HepG2 (cell line): Measurements from ENCODE around the gene CHCHD6. TPM values are rescaled to one million over a fixed set of nuclear protein-coding genes. Genes with fewer than 3 reads are reported as not detected.

Experiments used
- ELF1 ChIP-seq: sonication (generic); formaldehyde crosslinking; IDR thresholded peaks from 2 replicates; pipeline ENCODE4 v1.4.0; 2020; ENCODE audit warnings: missing genetic modification reagents
- MED8 ChIP-seq: sonication (generic); formaldehyde crosslinking; IDR thresholded peaks from 2 replicates; pipeline ENCODE4 v1.8.1; 2023; ENCODE audit warnings: mild to moderate bottlenecking, missing genetic modification reagents; ENCODE audit not compliant: insufficient replicate concordance
- MTF1 ChIP-seq: sonication (generic); formaldehyde crosslinking; IDR thresholded peaks from 2 replicates; pipeline ENCODE4 v1.5.0; 2020; ENCODE audit warnings: missing genetic modification reagents
- MXD4 ChIP-seq: IDR thresholded peaks from 2 replicates; pipeline ENCODE4 v1.6.1; 2016; ENCODE audit warnings: mild to moderate bottlenecking, missing biosample characterization, missing genetic modification reagents
- MYC ChIP-seq: sonication (generic); formaldehyde crosslinking; IDR thresholded peaks from 2 replicates; pipeline ENCODE4 v1.9.0; 2021; ENCODE audit warnings: missing genetic modification reagents, borderline replicate concordance
- PRDM10 ChIP-seq: sonication (generic); formaldehyde crosslinking; IDR thresholded peaks from 2 replicates; pipeline ENCODE4 v1.4.0; 2020; ENCODE audit warnings: low read depth, missing genetic modification reagents
- RNF2 ChIP-seq: fragments of 450-650 bp; conservative IDR thresholded peaks from 2 replicates; pipeline ENCODE4 v1.6.1; 2016; ENCODE audit warnings: low read depth
- RORA ChIP-seq: sonication (generic); formaldehyde crosslinking; IDR thresholded peaks from 2 replicates; pipeline ENCODE4 v1.5.0; 2020; ENCODE audit warnings: mild to moderate bottlenecking, missing genetic modification reagents, moderate library complexity
- SAFB2 ChIP-seq: sonication (generic); formaldehyde crosslinking; IDR thresholded peaks from 2 replicates; pipeline ENCODE4 v1.5.1; 2020; ENCODE audit warnings: missing genetic modification reagents, low read depth, mild to moderate bottlenecking, borderline replicate concordance
- SRF ChIP-seq: IDR thresholded peaks from 2 replicates; pipeline ENCODE4 v1.6.1; 2011; ENCODE audit warnings: mild to moderate bottlenecking, low read depth, low read length, moderate library complexity
- SYNCRIP ChIP-seq: fragments of 200-400 bp; formaldehyde crosslinking; IDR thresholded peaks from 2 replicates; pipeline ENCODE4 v1.6.1; 2018; ENCODE audit warnings: mild to moderate bottlenecking, low read depth, low read length; ENCODE audit not compliant: insufficient read depth
- TGIF2 ChIP-seq: IDR thresholded peaks from 2 replicates; pipeline ENCODE4 v1.6.1; 2016; ENCODE audit warnings: control low read depth, missing compliant biosample characterization
- TP53 ChIP-seq: sonication (generic); formaldehyde crosslinking; conservative IDR thresholded peaks from 2 replicates; pipeline ENCODE4 v1.4.0; 2020; ENCODE audit warnings: missing genetic modification reagents
- ZFX ChIP-seq: sonication (generic); formaldehyde crosslinking; IDR thresholded peaks from 2 replicates; pipeline ENCODE4 v1.4.0; 2020; ENCODE audit warnings: mild to moderate bottlenecking, low read depth, missing genetic modification reagents, moderate library complexity
- ZIK1 ChIP-seq: sonication (generic); formaldehyde crosslinking; IDR thresholded peaks from 2 replicates; pipeline ENCODE4 v1.5.0; 2020; ENCODE audit warnings: mild to moderate bottlenecking, low read depth, missing genetic modification reagents, borderline replicate concordance
- ZNF383 ChIP-seq: sonication (generic); formaldehyde crosslinking; IDR thresholded peaks from 2 replicates; pipeline ENCODE4 v1.4.0; 2020; ENCODE audit warnings: missing genetic modification reagents, mild to moderate bottlenecking, borderline replicate concordance
- ZNF430 ChIP-seq: sonication (generic); formaldehyde crosslinking; IDR thresholded peaks from 2 replicates; pipeline ENCODE4 v1.9.0; 2021; ENCODE audit warnings: mild to moderate bottlenecking, missing genetic modification reagents
- ZNF451 ChIP-seq: sonication (generic); formaldehyde crosslinking; IDR thresholded peaks from 2 replicates; pipeline ENCODE4 v1.5.0; 2020; ENCODE audit warnings: mild to moderate bottlenecking, missing genetic modification reagents
- ZNF496 ChIP-seq: sonication (generic); formaldehyde crosslinking; IDR thresholded peaks from 2 replicates; pipeline ENCODE4 v1.8.1; 2023; ENCODE audit warnings: mild to moderate bottlenecking, moderate library complexity, missing genetic modification reagents; ENCODE audit not compliant: insufficient replicate concordance
- ZNF616 ChIP-seq: sonication (generic); formaldehyde crosslinking; IDR thresholded peaks from 2 replicates; pipeline ENCODE4 v1.5.0; 2020; ENCODE audit warnings: low read depth, mild to moderate bottlenecking, missing genetic modification reagents
- ZSCAN21 ChIP-seq: sonication (generic); formaldehyde crosslinking; IDR thresholded peaks from 2 replicates; pipeline ENCODE4 v1.8.0; 2022; ENCODE audit warnings: mild to moderate bottlenecking, missing genetic modification reagents, moderate library complexity, borderline replicate concordance
- polyA plus RNA-seq, 8 experiments: library from polyadenylated mRNA; depleted of rRNA in 3 of 8; stranded (reverse) in 7 of 8; unstranded in 1 of 8; fragments of >200 nt; fragmentation: Illumina TruSeq in 4 of 8; extraction: Trizol in 4 of 8; gene quantifications; 2 replicates each; pipeline versions ENCODE4 v1.2.1 to v1.2.3, GENCODE V29; 2011 to 2016; ENCODE audit warnings: low read depth in 4 of 8, missing spikeins in 1 of 8, mixed read lengths in 1 of 8; ENCODE audit not compliant: insufficient read depth in 1 of 8
- total RNA-seq, 5 experiments: library from RNA; depleted of rRNA; stranded (reverse); fragments of >200 nt; fragmentation: Illumina TruSeq; extraction: Trizol; gene quantifications; 2 replicates each; pipeline ENCODE4 v1.2.3, GENCODE V29; 2016; ENCODE audit warnings: low read depth in 1 of 5
- TF ChIP-seq, protein P1 (sequence below): IDR thresholded peaks from 2 replicates; pipeline ENCODE4 v1.6.1; 2016
- TF ChIP-seq, protein P2 (sequence below): sonication (generic); formaldehyde crosslinking; IDR thresholded peaks from 2 replicates; pipeline ENCODE4 v1.5.1; 2020; ENCODE audit warnings: mild to moderate bottlenecking, missing genetic modification reagents

CHCHD6 gene
- total and polyA plus RNA-seq, 2 of the 13 experiments (the other 11 are each of a cell fraction or from before 2014, with no cell fraction given): 20.3 to 20.8 TPM

GRCh38 chr3:126982471-126983175, 278.6 kb downstream of the CHCHD6 start, which contains the start of gene PLXNA1 (continued):
- TF ChIP-seq PRDM10 (0 out of 2 replicates have a peak, but pooled peaks have one; percentile 15), MYC (CRISPR knock-in tag) (peak; percentile 75), SYNCRIP (no peak), ZSCAN21 (CRISPR knock-in tag) (peak; percentile 50; the same call in 1 of the 2 replicates), ZNF451 (CRISPR knock-in tag) (0 out of 2 replicates have a peak, but pooled peaks have one; percentile 41), ZFX (CRISPR knock-in tag) (peak; percentile 75), ZNF496 (CRISPR knock-in tag) (no peak), ZIK1 (peak; percentile 37; the same call in 1 of the 2 replicates), MTF1 (CRISPR knock-in tag) (0 out of 2 replicates have a peak, but pooled peaks have one; percentile 43), ZNF616 (CRISPR knock-in tag) (peak; percentile 49; the same call in 1 of the 2 replicates), SRF (no peak), MED8 (CRISPR knock-in tag) (no peak), RORA (CRISPR knock-in tag) (no peak), MXD4 (peak; percentile 58; the same call in 1 of the 2 replicates), TP53 (CRISPR knock-in tag) (peak; percentile 64; the same call in 1 of the 2 replicates), ZNF430 (peak; percentile 69), RNF2 (peak; percentile 85; the same call in 1 of the 2 replicates), TGIF2 (CRISPR knock-in tag) (peak; percentile 60; the same call in 1 of the 2 replicates), SAFB2 (CRISPR knock-in tag) (no peak), ZNF383 (peak; percentile 55; the same call in 1 of the 2 replicates), ELF1 (CRISPR knock-in tag) (peak; percentile 50; the same call in 1 of the 2 replicates)
- TF ChIP-seq, protein P1, sequence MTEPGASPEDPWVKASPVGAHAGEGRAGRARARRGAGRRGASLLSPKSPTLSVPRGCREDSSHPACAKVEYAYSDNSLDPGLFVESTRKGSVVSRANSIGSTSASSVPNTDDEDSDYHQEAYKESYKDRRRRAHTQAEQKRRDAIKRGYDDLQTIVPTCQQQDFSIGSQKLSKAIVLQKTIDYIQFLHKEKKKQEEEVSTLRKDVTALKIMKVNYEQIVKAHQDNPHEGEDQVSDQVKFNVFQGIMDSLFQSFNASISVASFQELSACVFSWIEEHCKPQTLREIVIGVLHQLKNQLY (CRISPR knock-in tag): no peak
- TF ChIP-seq, protein P2, sequence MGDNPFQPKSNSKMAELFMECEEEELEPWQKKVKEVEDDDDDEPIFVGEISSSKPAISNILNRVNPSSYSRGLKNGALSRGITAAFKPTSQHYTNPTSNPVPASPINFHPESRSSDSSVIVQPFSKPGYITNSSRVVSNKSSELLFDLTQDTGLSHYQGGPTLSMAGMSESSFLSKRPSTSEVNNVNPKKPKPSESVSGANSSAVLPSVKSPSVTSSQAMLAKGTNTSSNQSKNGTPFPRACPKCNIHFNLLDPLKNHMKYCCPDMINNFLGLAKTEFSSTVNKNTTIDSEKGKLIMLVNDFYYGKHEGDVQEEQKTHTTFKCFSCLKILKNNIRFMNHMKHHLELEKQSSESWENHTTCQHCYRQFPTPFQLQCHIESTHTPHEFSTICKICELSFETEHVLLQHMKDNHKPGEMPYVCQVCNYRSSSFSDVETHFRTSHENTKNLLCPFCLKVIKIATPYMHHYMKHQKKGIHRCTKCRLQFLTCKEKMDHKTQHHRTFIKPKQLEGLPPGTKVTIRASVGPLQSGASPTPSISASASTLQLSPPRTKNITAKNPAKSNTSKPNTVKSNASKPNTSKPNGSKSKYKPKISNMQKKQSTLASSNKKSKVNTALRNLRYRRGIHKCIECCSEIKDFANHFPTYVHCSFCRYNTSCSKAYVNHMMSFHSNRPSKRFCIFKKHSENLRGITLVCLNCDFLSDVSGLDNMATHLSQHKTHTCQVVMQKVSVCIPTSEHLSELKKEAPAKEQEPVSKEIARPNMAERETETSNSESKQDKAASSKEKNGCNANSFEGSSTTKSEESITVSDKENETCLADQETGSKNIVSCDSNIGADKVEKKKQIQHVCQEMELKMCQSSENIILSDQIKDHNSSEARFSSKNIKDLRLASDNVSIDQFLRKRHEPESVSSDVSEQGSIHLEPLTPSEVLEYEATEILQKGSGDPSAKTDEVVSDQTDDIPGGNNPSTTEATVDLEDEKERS (CRISPR knock-in tag): peak; percentile 84
